ENCODE measurements around the gene PDE8B.

Gene PDE8B

DNA sequence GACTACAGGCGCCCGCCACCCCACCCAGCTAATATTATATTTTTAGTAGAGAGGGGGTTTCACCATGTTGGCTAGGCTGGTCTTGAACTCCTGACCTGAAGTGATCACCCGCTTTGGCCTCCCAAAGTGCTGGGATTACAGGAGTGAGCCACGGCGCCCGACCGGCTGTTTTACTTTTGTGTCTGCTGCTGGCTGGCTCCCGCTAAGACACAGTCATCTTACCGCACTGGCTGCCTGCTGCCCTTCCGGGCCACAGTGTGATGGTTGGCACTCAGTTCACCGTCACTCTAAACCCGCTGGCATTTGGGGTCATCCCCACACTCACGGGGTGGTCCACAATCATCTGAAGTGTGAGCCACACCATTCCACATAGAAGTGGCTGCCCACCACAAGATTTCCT is 188.0 kb downstream of the PDE8B start:
- DNase-seq (ENCODE audit: low read depth) = no peak

DNA sequence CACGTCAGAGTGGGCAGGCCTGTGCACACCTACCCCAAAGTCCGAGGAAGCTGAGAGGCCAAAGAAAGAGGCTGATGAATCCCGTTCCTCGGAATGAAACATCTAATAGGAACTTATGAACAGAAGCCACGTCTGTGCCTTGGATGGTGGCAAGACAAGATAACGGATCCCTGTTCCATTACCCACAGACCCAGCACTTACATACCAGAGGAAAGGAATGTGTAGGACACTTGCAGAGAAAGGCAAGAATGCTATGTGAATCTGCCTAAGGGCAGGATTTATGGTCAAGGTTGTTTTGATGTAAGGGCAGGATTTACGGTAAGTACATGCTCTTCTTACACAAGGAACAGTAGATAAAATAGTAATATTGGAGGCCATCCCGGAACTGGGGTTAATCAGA is 188.4 kb downstream of the PDE8B start:
- no peak for DNase-seq (ENCODE audit: low read depth)

GRCh38 chr5:77400645-77401044 is 190.2 kb downstream of the PDE8B start:
- no peak for DNase-seq (ENCODE audit: low read depth)

DNA sequence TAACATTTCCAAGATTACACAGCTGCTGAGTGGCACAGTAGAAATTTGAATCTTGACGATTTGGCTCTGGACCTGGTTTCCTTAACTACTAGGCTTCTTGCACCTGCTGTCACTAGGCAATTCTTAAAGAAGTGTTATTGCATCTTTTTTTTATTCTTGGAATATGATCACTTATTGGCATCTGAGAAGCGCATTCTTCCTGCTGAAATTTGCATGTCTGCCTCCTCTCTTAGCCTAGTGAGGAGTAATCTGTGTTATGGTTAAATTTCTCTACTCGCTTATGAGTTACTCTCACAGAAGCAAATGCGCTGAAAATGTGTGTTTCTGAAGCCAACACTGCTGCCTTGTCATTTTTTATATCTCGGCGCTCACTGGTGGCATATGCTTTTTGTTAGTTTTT is 192.3 kb downstream of the PDE8B start:
- no peak for DNase-seq (ENCODE audit: low read depth)

DNA sequence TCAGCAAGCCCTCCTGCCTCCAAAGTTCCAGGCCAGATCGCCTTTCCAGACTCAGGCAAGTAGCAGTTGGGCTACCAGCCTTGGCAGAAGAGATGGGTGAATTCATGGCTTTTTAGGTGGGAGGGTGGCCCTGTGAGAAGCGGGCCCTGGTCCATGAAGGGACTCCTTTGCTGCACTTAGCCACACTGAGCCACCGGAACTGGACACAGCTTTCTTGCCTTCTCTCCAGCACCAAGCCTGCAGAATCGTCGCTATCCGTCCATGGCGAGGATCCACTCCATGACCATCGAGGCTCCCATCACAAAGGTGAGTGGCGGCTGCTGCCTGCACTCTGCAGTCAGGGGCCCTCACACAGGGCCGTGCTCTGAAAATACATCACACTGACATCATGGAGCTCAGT is 196.7 kb downstream of the PDE8B start:
- DNase-seq (ENCODE audit: low read depth) = no peak

DNA sequence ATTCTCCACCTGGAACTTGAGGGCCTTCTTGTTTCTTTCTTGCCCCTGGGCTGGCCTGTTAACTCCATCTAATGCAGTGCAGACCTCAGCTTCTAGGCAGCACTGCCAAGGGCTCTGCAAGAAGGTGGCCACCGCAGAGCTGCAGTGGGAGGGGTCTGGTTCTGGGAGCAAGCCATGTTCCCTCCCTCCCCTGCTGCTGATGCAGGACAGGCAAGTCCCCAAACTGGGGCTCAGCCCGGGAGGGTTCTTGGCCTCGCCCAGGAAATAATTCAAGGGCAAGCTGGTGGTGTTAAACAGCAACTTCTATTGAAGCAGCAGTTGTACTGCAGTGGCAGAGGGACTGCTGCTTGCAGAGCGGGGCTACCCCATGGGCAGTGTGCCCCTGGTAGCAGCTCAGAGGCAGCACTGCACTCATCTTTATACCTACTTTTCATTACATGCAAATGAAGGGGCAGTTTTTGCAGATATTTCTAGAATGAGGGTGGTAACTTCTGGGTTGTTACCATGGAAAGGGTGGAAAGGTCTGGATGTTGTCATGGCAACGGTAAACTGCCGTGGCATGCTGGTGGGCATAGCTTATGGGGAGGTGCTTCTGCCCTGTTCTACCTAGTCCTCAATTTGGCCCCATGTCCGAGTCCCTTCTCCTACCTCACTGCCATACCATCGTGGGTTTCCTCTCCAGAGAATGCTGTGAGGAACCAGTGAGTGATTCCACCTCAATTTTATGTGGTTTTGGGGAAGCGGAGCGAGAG is 199.6 kb downstream of the PDE8B start:
- DNase-seq (ENCODE audit: low read depth) = no peak

- DNase-seq (ENCODE audit: low read depth) = no peak
Observed at GRCh38 chr5:77413049-77413448, 202.6 kb downstream of the PDE8B start.

DNA sequence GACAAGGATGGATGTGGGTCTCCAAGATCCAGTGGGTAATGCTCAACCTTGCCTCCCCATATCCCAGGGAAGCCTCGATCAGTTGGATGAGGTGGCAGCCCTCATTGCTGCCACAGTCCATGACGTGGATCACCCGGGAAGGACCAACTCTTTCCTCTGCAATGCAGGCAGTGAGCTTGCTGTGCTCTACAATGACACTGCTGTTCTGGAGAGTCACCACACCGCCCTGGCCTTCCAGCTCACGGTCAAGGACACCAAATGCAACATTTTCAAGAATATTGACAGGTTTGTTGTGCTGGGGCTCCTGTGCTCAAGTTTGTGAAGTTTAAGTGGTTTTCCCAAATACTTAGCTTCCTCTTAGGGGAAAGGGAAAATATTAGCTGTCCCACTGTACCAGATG is 207.7 kb downstream of the PDE8B start:
- DNase-seq (ENCODE audit: low read depth) = no peak

DNA sequence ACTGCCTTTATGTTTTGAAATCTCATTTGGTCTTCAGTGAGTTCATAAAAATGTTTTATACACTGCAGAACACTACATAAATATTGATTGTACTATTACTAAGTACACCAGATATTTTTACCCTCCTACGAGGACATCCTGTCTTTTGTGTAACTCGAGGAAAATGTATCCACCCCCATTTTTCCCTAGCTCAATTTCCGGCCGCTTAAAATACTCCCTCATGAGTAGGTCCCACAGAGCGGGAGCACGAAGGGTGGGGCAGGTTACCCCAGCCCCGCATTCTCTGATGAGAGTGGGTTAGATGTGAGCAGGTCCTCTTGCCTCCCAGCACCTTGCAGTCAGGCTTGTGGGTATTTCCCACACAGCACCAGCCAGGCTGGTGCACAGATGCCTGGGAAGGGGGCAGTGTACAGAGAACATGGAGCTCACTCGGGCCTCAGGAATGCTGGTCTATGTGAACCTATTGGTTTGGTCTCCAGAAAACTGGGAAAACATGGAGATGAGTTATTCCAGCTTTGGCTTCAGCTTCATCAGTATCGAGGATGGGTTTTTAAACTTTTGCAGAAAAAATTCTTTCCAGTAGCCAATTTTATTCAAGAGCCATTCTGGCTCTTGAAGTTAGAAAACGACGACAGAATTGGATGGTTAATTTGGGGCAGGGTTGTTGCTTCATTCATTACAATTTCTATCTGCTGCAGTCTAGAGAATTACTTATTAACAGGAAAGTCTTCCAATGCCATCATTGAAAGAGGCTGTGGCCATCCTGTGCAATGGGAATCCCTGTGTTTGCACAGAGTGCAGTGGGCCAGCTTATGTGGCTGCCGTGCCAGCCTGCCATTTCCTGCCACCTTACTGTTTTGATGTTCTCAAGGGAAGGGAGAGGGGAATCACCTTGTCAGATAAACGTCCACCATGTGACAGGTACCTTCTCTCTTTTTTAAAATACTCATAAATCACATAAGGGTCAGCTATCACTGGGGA is 208.4 kb downstream of the PDE8B start:
- DNase-seq (ENCODE audit: low read depth) = no peak

DNA sequence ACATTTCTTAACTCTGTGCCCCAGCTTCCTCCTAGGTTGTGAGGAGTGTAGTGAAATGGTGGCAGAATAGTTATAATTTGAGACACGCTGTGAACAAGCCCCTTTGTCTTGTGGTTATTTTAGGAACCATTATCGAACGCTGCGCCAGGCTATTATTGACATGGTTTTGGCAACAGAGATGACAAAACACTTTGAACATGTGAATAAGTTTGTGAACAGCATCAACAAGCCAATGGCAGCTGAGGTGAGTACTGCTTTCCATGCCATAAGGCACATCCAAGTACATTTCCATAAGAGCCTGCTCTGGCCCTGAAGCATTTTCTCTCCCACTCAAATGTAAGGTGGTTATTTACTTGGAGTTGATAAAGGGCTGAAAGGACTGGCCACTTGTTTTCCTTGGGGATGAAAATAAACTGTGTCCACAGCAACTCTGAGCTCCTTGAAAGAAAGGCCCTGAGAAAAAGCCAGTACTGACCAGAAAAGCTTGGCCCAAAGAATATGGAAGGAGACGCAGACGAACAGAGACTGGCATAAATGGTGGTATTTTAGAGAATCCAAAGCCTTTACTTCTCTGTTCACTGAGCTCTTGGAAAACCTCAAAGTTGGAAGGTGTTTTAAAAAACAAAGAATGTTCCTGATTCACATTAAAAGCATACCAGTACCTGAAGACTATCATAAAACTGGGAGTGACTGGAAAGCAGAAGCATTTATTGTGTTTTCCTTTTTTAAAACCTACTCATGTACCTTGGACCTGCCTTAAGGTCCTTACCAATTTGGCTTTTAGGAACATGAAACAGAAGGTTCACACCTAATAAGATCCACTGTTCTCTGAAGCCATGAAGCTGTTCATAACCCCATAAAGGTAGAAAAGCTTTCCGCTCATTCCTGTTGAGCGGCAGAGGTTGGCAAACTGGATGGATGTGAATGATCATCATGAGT is 209.4 kb downstream of the PDE8B start:
- DNase-seq (ENCODE audit: low read depth) = no peak

- DNase-seq (ENCODE audit: low read depth) = no peak
Observed at GRCh38 chr5:77420940-77421339, 210.5 kb downstream of the PDE8B start.

GRCh38 chr5:77423022-77423750 is 212.7 kb downstream of the PDE8B start:
- DNase-seq (ENCODE audit: low read depth) = no peak

DNA sequence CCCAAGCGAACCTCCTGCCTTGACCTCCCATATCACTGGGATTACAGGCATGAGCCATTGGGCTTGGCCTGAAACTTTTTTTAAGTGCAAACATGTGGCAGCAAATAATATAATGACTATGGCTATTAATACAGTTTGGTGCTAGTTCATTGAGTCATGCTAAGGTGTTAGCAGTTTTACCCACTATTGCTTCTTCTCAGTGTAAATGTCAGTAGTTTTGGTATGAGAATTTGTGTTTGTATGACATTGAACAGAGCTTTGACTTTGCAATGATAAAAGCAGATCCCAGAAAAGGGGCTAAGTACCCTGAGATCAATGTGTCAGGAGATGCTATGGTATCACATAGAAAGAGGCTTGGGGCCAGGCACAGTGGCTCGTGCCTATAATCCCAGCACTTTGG is 214.4 kb downstream of the PDE8B start:
- no peak for DNase-seq (ENCODE audit: low read depth)

- no peak for DNase-seq (ENCODE audit: low read depth)
Observed at GRCh38 chr5:77425420-77425819, 214.9 kb downstream of the PDE8B start.

DNA sequence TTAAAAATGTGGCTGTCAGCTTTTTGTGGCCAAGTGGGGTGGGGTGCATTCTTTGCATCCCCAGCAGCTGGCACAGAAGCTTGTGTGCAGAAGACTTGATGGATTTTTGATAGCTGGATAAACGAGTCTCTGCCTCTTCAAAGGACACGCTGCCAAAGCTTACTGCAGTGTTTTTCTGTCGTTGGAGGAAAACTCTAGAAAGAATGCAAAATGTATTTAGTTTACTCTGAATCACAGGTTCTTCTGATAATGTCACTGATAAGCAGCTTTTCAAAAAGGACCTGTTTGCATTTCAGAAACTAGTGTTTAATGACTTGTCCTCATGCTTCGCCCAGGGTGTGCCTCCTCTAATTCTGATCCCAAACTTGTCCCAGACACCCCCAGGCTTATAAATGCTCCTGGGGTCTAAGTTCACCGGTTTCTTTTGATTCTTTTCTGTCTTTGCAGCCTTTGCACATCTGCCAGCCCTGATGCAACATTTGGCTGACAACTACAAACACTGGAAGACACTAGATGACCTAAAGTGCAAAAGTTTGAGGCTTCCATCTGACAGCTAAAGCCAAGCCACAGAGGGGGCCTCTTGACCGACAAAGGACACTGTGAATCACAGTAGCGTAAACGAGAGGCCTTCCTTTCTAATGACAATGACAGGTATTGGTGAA is 215.6 kb downstream of the PDE8B start:
- DNase-seq (ENCODE audit: low read depth) = no peak

GRCh38 chr5:77426670-77427069 is 216.2 kb downstream of the PDE8B start:
- no peak for DNase-seq (ENCODE audit: low read depth)

GRCh38 chr5:77427998-77428397 is 217.5 kb downstream of the PDE8B start:
- no peak for DNase-seq (ENCODE audit: low read depth)

DNA sequence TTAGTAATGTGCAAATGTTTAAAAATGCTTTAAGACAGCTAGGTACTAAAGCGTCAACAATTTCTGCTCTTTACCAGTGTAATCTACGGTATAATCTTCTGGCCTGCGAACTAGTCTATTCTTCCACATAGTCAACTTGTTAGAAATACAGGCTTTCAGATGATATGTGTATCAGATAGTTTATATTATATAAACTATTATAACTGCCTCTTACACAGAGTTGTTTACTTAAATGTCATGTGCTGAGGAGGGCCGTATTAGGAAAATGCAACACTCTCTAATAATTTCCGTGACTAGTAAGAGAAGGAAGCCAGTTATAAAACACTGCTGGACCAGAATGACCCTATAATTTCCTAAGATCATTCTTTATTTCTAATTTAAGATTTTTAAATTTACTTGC is 218.0 kb downstream of the PDE8B start:
- DNase-seq (ENCODE audit: low read depth) = no peak

DNA sequence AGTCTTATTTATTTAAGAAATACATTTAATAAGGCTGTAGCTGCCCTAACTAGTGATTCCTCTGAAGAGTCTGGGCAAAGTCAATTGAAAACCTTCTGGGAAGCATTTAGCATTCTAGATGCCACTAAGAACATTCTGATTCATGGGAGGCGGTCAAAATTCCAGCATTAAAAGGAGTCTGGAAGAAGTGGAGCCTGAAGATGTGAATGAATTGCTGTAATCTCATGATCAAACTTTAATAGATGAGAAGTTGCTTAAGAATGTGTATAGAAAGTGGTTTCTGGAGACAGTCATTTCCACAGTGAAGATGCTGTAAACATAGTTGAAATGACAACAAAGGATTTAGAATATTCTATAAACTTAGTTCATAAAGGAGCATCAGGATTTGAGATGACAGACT is 220.2 kb downstream of the PDE8B start:
- no peak for DNase-seq (ENCODE audit: low read depth)

- no peak for DNase-seq (ENCODE audit: low read depth)
Observed at GRCh38 chr5:77431286-77431685, 220.8 kb downstream of the PDE8B start.

- DNase-seq (ENCODE audit: low read depth) = no peak
Observed at GRCh38 chr5:77431719-77432118, 221.2 kb downstream of the PDE8B start.
